ENCODE measurements around the gene AIP. TPM values are rescaled to one million over a fixed set of nuclear protein-coding genes. Genes with fewer than 3 reads are reported as not detected.

The AIP gene
- polyA plus RNA-seq, 3 donors: 76.7 to 132 (median 99.3) TPM

GRCh38 chr11:67435031-67435726 lies 47.6 kb upstream of the AIP start:
- no peak overlapping the region for H3K4me3 ChIP-seq (replicated peaks in 1 of 3; ENCODE audit: low read depth in 2 of 3, low read length in 3 of 3)
- peaks cover 63% of the 10 kb centered on the region for H4K20me1 ChIP-seq (ENCODE audit: insufficient read depth, low read length)
- H3K27me3 ChIP-seq (ENCODE audit: control insufficient read depth in 2 of 2, insufficient read depth in 2 of 2, low read length in 2 of 2): no peaks in the 10 kb centered on the region
- H3K4me3 Mint-ChIP-seq: peak overlapping the region in 1 of 2 donors; percentile 47
- peak overlapping the region in 1 of 7 donors; percentile 77 for H3K27ac Mint-ChIP-seq
- WGBS (ENCODE audit: insufficient coverage): 73% methylated on average over 15 of the region's 26 CpGs
- no peak for DNase-seq
- no peaks in the 10 kb centered on the region for H3K9me3 Mint-ChIP-seq
- no peak overlapping the region for H3K27ac ChIP-seq (ENCODE audit: low read depth in 1 of 2, low read length in 2 of 2)
- peaks cover 22% of the 10 kb centered on the region for H3K4me1 Mint-ChIP-seq
- H3K79me2 ChIP-seq (ENCODE audit: insufficient read depth, low read length): no peaks in the 10 kb centered on the region
- no peak overlapping the region for H3K4me2 ChIP-seq (replicated peaks; ENCODE audit: extremely low read depth, low read length, poor library complexity, severe bottlenecking)
- H3K27me3 Mint-ChIP-seq (ENCODE audit: low read depth in 3 of 3): no peaks in the 10 kb centered on the region
- no peak for TF ChIP-seq CTCF (IDR thresholded peaks at IDR 0.05)
- peaks cover 14 to 25% of the 10 kb centered on the region in 2 donors for H3K4me1 ChIP-seq (ENCODE audit: control insufficient read depth in 1 of 2, insufficient read depth in 2 of 2, low read length in 2 of 2)
- H3K9ac ChIP-seq (ENCODE audit: insufficient read depth, low read length, poor library complexity, severe bottlenecking): peak overlapping the region; percentile 4
- intact Hi-C loops (cut with micrococcal nuclease): no loop called here
- H3K36me3 ChIP-seq (replicated peaks in 1 of 2; ENCODE audit: control insufficient read depth in 1 of 2, insufficient read depth in 2 of 2, low read length in 2 of 2): peaks cover 50 to 84% of the 10 kb centered on the region in 2 donors
- H3K36me3 Mint-ChIP-seq: peaks cover 50 to 66% of the 10 kb centered on the region in 2 donors
- H3K9me3 ChIP-seq (replicated peaks in 1 of 2; ENCODE audit: control insufficient read depth in 1 of 2, insufficient read depth in 1 of 2, low read length in 2 of 2): no peaks in the 10 kb centered on the region
- H2AFZ ChIP-seq (ENCODE audit: insufficient read depth, low read depth, low read length, poor library complexity, severe bottlenecking): no peak overlapping the region

- peaks cover 29% of the 10 kb centered on the region for H3K4me1 Mint-ChIP-seq
- H3K9me3 Mint-ChIP-seq: no peaks in the 10 kb centered on the region
- no peaks in the 10 kb centered on the region for H3K27me3 ChIP-seq (ENCODE audit: control insufficient read depth in 2 of 2, insufficient read depth in 2 of 2, low read length in 2 of 2)
- no peak overlapping the region for H3K4me2 ChIP-seq (replicated peaks; ENCODE audit: extremely low read depth, low read length, poor library complexity, severe bottlenecking)
- H3K27ac Mint-ChIP-seq: no peak overlapping the region
- H2AFZ ChIP-seq (ENCODE audit: insufficient read depth, low read depth, low read length, poor library complexity, severe bottlenecking): no peak overlapping the region
- no peaks in the 10 kb centered on the region for H3K79me2 ChIP-seq (ENCODE audit: insufficient read depth, low read length)
- H4K20me1 ChIP-seq (ENCODE audit: insufficient read depth, low read length): peaks cover 70% of the 10 kb centered on the region
- no peak for DNase-seq
- no peak overlapping the region for H3K4me3 ChIP-seq (replicated peaks in 1 of 3; ENCODE audit: low read depth in 2 of 3, low read length in 3 of 3)
- H3K27me3 Mint-ChIP-seq (ENCODE audit: low read depth in 3 of 3): no peaks in the 10 kb centered on the region
- 91% methylated on average over 38 of the region's 38 CpGs for WGBS (ENCODE audit: insufficient coverage)
- H3K4me3 Mint-ChIP-seq: peak overlapping the region in 1 of 2 donors; percentile 24
- TF ChIP-seq CTCF (IDR thresholded peaks at IDR 0.05): no peak
- H3K4me1 ChIP-seq (ENCODE audit: control insufficient read depth in 1 of 2, insufficient read depth in 2 of 2, low read length in 2 of 2): peaks cover 14 to 32% of the 10 kb centered on the region in 2 donors
- intact Hi-C loops (cut with micrococcal nuclease): no loop called here
- H3K36me3 ChIP-seq (replicated peaks in 1 of 2; ENCODE audit: control insufficient read depth in 1 of 2, insufficient read depth in 2 of 2, low read length in 2 of 2): peaks cover 53 to 85% of the 10 kb centered on the region in 2 donors
- peak overlapping the region; percentile 4 for H3K9ac ChIP-seq (ENCODE audit: insufficient read depth, low read length, poor library complexity, severe bottlenecking)
- peaks cover 46 to 64% of the 10 kb centered on the region in 2 donors for H3K36me3 Mint-ChIP-seq
- no peaks in the 10 kb centered on the region for H3K9me3 ChIP-seq (replicated peaks in 1 of 2; ENCODE audit: control insufficient read depth in 1 of 2, insufficient read depth in 1 of 2, low read length in 2 of 2)
- no peak overlapping the region for H3K27ac ChIP-seq (ENCODE audit: low read depth in 1 of 2, low read length in 2 of 2)
Observed at GRCh38 chr11:67435727-67436458, 46.9 kb upstream of the AIP start.
